HG02970 (cell line): ENCODE results near the gene TOLLIP.
"Not testable (repeated sequence)": the region's sequence is repeated elsewhere in the genome, so short reads cannot be mapped to it uniquely, and the experiment has no call there.

ENCODE experiments used
- ATAC-seq: cut with Tn5 transposase; IDR thresholded peaks from one replicate; pipeline ENCODE4 v1.9.1; 2021; ENCODE audit warnings: mild to moderate bottlenecking, moderate library complexity, moderate number of reproducible peaks; ENCODE audit not compliant: unreplicated experiment, low FRiP score

TOLLIP gene

DNA sequence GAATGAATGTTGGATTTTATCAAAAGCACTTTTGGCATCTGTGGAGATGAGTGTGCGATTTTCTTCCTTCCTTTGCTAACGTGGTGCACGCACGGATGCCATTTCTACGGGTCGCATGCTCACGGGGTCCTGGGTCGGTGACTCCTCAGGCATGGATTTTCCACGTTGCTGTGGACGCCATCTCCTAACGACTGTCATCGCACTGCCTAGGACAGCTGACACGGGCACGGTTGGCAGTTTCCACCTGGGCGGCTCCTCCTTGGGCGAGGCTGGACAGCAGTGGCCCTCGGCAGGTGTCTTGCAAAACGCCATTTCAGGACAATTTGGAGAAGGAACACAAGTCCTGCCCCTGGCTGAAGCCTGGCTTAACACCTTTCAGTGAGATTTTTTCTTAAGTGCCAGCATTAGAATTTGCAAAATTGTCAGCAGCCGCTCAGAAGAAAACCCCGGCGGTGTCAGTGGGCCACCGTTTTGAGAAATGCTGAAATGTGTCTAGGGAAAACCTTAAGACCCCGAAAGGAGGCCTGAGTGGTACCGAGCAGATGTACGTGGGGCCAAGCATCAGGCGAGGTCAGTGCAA, 34.7 kb upstream of the TOLLIP start:
- ATAC-seq, result no peak

DNA sequence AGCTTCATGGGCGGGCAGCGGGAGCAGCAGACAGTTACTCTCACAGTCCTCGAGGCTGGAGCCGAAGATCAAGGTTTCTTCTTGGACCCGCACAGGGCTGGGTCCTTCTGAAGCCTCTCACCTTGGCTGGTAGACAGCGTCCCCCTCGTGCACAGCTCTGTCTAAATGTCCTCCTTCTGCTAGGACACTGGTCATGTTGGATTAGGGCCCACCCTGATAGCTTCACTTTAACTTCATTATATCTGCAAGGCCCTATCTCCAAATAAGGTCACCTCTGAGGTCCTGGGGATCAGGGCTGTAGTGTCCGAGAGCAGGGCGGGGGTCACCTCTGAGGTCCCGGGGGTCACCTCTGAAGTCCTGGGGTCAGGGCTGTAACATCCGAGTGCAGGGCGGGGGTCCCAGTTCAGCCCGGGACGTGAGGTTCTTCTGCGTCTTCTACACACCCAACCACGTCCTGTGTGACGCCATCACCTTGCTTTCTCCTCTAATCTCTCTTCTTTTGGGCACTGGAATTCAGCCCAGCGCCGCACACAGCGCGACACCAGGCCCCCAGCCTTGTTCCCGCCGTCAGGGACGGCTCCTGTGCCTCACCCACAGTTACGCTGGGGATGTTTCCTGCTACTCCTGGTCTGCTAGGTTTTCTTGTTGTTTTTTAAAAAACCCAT, 34.1 kb upstream of the TOLLIP start:
- ATAC-seq, result no peak

GRCh38 chr11:1342946-1343345, 33.5 kb upstream of the TOLLIP start:
- no peak for ATAC-seq

DNA sequence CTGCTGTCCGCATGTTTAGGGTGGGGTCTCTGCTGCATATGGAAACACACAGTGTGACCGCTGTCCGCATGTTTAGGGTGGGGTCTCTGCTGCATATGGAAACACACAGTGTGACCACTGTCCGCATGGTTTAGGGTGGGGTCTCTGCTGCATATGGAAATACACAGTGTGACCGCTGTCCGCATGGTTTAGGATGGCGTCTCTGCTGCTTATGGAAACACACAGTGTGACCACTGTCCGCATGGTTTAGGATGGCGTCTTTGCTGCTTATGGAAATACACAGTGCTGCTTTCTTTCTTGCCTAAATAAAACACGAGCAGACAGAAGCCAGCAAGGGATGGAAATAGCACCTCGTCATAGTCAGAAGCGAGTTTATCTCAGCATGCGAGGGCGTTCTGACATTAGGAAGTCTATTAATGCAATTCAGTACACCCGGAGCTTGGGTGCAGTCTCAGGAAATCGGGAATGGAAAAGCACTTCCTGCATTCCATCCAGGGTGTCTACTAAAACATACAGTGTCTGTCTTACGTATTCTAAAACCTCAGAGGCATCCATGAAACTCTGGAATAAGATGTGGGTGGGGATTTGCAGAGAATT, 32.6 kb upstream of the TOLLIP start:
- ATAC-seq, result no peak

- not testable (repeated sequence) for ATAC-seq
These were observed 31.8 kb upstream of the TOLLIP start for GRCh38 chr11:1341226-1341625.

- no peak for ATAC-seq
These were observed 30.7 kb upstream of the TOLLIP start for GRCh38 chr11:1340111-1340510.

DNA sequence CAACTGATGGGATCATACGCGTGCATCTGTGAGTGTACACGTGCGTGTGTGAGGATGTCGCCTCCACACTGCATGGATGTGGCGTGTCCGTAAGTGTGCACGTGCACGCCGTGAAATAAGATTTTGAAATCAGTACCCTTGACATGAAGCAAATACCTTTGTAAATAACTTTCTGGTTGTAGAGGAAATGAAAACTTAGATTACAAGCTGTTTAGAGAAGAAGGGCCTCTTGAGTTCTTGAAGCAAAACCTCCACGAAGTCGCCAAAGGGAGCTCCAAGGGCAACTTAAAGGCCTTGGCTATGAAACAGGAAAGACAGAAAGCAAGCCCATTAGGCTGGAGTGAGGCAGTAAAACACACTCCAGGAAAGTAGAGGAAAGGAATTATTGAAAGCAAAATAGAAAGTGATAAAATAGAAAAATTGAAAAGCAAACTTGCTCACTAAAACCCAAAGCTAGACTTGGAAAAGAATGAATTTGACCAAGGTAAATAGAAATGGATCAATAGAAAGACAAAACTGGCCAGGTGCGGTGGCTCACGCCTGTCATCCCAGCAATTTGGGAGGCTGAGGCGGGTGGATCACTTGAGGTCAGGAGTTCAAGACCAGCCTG, 29.7 kb upstream of the TOLLIP start:
- no peak for ATAC-seq

GRCh38 chr11:1338201-1339065, 29.0 kb upstream of the TOLLIP start:
- ATAC-seq, result no peak

GRCh38 chr11:1337647-1338007, 28.2 kb upstream of the TOLLIP start:
- ATAC-seq, result no peak

GRCh38 chr11:1336836-1337646, 27.6 kb upstream of the TOLLIP start:
- ATAC-seq, result no peak

DNA sequence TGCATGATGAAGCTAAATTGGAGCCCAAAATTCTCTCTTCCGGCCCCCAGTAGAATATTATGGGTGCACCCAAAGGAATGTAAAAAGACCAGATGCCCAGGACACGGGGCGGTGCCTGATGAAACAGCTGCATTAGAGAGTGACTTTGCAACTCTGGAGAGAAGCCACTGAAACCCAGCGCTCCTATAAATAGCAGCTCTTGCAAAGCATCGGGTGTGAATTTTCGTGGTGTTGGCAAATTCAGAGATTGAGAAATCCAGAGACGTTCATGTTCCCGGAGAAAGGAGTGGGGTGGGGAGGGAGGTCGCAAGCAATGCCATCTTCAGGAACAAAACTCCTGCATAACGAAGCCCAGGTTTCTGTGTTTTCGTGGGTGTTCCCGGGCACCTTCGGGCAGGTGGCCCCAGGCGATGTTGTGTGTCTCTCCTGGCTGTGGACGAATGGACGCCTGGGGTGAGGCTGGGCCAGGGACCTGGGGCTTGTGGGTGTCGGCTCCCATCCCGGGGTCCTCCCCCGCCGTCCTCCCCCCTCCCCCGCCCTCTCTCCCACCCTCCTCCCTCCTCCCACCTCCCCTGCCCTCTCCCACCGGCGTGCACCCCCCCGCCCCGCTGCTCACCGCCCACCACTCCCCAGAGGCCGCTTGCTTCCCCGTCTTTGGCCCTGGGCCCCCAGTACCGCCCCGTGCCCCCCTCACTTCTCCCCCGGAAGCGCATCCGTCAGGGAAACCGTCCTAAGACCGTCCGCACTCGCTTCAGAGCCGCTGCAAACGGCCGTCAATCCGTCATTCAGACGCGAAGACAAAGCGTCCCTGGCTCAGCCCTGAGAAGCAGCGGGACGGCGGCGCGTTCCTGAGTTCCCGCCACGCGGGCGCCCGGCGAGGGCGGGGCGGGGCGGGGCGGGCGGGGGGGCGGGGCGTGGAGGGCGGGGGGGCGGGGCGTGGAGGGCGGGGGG, 26.7 kb upstream of the TOLLIP start:
- ATAC-seq, result no peak

- no peak for ATAC-seq
These were observed 25.9 kb upstream of the TOLLIP start for GRCh38 chr11:1335264-1335810.

DNA sequence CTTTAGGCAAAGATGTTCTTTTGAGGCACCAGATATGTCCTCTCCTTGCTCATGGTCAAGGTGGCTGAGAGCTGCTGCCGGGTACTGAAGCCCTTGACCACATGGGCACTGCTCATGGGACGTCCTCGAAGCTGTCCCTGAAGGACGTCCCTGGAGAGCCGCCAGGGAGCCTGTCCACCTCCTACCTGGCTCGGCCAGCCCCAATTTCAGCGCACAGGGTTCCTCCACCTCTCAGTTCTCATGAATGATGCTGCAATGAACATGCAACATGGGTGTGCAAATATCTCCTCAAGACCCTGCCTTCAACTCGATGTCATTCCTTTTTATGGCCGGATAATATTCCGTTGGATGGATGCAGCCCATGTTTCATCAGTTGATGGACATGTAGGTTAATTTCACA, 24.4 kb upstream of the TOLLIP start:
- no peak for ATAC-seq

DNA sequence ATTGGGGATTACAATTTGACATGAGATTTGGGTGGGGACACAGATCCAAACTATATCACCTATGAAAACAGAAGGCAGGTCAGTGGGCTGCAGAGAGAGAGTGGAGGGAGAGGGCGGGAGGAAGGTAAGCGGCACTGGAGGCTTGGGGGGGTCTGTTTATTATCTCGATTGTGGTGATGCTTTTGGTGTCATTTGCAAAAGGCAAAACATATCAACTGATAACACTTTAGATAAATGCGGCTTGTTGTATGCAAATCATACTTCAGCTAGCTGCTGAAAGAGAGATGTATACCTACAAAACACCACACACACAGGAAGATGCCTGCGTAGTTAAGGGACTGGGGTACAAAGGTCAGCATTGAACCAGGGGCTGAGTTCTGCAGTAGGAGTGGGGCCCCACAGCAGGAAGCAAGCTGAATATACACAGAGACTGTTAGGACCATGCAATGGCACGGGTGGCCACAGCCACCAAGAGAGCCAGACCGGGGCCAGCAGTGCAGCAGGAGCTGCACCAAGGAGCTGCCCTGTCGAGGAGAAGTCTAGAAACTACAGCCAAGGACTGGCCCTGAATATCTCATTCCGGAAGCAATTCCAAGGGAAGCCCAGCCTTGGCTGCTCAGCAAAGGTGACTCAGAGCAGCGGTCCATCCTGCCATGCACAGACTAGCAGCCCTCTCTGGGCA, 23.8 kb upstream of the TOLLIP start:
- no peak for ATAC-seq

- no peak for ATAC-seq
These were observed 21.0 kb upstream of the TOLLIP start for GRCh38 chr11:1330473-1330872.

DNA sequence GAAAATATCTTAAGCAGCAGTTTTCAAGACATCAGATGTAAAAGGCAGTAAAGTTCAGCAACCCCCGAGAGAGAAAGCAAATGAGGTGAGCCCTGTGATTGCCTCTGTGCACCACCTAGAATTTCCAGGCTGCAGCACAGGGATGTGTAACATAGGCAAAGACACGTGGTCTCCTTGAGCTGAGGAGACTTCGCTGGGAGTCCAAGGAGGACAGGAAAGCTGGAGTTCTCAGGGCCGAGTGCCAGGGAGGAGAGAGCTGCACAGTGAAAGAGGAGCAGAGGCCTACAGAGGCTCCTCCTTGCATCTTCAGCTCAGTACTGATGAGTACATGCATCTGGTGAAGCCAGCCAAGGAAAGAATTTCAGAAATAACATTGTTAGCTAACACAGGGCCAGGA, 17.6 kb upstream of the TOLLIP start:
- ATAC-seq, result no peak

DNA sequence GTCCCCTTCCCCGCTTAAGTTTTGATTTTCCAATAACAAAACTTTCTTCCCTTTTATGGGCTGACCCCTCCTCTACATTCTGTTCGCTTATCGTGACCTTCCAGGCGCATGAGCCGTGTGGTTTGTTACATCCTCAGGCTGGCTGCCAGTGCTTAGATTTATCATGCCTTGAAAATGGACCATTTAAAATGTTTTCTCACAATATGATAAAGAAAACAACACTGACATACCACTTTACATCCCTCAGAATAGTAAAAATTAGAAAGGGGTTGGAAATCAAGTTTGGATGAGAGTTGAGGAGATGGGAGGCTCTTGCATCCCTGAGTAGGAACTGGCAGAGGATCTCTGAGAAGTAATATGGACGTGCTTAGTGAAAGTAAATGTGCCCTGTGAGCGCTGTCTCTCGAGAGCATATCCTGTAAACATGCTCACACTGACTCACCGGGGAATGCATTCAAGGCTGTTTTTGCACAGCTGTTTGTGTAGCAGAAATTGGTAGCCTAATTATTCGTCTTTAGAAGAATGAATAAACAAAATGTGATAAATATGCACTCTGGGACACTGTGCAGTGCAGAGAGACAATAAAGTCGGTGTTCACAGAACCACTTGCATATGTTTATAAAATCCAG, 17.1 kb upstream of the TOLLIP start:
- no peak for ATAC-seq

DNA sequence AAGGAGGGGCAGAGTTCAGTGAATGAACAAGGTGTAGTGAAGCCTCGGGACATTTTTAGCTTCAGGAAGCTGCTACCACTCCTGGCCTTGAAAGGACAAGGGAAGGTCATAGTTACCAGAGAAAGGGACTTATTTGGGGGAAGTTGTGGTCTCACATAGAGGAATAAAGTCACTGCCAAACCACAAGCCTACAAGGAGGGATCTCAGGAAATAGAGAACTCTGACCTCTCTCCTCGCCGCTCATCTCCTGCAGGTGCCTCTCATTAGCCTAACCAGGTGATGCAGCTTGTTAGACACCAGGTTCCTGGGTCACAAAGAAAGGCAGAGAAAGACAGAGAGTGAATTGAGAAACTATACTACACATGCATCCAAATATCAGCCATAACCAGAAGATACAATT, 14.3 kb upstream of the TOLLIP start:
- ATAC-seq, result no peak
